Jurkat, Clone E6-1 (cell line): ENCODE data around the gene AFF1. TPM values are rescaled to one million over a fixed set of nuclear protein-coding genes. Genes with fewer than 3 reads are reported as not detected.

Experiments used
- DNase-seq: peaks from one replicate; pipeline ENCODE4 v3.0.0-alpha.2; 2011; ENCODE audit warnings: low read depth, low spot score
- H3K4me3 ChIP-seq: 2 replicates; pipeline ENCODE4 v1.5.1; 2011; ENCODE audit warnings: mild to moderate bottlenecking, low read length, control low read depth, moderate library complexity
- polyA plus RNA-seq: library from polyadenylated mRNA; unstranded; fragments of >200 nt; gene quantifications from one replicate; pipeline ENCODE4 v1.2.1, GENCODE V29; 2012; ENCODE audit warnings: missing spikeins; ENCODE audit not compliant: insufficient read length, insufficient read depth

Gene AFF1, protein sequence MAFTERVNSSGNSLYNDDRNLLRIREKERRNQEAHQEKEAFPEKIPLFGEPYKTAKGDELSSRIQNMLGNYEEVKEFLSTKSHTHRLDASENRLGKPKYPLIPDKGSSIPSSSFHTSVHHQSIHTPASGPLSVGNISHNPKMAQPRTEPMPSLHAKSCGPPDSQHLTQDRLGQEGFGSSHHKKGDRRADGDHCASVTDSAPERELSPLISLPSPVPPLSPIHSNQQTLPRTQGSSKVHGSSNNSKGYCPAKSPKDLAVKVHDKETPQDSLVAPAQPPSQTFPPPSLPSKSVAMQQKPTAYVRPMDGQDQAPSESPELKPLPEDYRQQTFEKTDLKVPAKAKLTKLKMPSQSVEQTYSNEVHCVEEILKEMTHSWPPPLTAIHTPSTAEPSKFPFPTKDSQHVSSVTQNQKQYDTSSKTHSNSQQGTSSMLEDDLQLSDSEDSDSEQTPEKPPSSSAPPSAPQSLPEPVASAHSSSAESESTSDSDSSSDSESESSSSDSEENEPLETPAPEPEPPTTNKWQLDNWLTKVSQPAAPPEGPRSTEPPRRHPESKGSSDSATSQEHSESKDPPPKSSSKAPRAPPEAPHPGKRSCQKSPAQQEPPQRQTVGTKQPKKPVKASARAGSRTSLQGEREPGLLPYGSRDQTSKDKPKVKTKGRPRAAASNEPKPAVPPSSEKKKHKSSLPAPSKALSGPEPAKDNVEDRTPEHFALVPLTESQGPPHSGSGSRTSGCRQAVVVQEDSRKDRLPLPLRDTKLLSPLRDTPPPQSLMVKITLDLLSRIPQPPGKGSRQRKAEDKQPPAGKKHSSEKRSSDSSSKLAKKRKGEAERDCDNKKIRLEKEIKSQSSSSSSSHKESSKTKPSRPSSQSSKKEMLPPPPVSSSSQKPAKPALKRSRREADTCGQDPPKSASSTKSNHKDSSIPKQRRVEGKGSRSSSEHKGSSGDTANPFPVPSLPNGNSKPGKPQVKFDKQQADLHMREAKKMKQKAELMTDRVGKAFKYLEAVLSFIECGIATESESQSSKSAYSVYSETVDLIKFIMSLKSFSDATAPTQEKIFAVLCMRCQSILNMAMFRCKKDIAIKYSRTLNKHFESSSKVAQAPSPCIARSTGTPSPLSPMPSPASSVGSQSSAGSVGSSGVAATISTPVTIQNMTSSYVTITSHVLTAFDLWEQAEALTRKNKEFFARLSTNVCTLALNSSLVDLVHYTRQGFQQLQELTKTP
- polyA plus RNA-seq = 8.1 TPM

DNA sequence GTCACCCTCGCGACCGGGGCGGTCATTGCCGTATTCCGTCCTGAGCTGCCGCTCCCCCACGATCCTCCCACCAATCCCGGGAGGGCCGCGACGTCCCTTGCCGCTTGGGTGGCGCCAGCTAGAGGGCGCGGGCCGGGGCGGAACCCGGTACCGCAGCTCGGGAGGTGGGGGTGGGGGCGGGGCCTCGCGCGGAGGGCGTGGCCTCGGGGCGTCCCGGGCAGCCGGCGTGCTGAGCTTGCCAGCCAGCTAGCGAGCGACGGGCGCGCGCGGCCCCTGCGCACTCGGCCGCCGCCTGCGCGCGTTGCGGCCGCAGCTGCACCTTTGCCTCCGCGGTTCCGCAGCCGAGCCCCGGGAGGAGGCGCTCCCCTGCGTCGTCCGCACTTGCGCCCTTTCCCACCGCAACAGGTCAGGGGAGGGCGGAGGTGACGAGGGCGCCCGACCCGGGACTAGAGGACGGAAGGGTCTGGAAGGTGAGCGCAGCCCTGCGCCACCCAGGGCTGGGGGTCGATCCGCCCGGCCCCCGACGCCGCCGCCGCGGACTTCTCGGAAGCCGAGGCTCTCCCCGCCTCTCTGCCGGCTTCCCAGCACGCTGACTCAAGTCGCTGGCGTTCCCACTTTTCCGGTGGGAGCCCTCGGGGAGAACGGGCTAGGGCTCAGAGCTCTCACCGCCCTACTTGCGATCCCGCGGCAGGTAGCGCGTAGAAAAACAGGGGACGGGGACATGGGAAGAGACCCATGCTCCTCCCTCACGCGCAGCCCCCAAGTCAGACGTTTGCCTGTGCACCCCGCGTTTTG lies at the start of gene AFF1:
TSS of gene AFF1 (plus strand) at position 241 of the 795 bp plus-strand sequence. CDS start 13,523 bp downstream, outside the sequence.
- peak within 1 kb of the TSS; percentile 70 for H3K4me3 ChIP-seq
- DNase-seq = peak; percentile 61

DNA sequence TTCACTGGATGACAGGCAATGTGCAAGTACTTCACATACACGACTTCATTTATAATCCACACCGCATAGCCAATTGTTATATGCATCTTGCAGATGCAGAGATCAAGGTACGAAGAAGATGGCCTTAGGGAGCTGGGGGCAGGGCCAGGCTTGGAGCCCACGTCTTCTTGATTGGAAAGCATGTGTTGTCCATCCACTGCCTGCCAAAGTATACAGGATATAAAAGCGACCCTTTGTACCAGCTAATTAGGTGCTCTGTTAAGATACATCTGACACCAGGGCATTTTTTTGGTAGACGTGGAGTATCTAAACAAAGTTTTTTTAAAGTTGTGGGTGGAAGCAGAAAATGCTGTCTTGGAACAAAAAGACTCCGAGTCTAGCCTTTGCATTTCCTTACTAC lies 44.0 kb upstream of the AFF1 start:
- no peak overlapping the region for H3K4me3 ChIP-seq
- no peak for DNase-seq

DNA sequence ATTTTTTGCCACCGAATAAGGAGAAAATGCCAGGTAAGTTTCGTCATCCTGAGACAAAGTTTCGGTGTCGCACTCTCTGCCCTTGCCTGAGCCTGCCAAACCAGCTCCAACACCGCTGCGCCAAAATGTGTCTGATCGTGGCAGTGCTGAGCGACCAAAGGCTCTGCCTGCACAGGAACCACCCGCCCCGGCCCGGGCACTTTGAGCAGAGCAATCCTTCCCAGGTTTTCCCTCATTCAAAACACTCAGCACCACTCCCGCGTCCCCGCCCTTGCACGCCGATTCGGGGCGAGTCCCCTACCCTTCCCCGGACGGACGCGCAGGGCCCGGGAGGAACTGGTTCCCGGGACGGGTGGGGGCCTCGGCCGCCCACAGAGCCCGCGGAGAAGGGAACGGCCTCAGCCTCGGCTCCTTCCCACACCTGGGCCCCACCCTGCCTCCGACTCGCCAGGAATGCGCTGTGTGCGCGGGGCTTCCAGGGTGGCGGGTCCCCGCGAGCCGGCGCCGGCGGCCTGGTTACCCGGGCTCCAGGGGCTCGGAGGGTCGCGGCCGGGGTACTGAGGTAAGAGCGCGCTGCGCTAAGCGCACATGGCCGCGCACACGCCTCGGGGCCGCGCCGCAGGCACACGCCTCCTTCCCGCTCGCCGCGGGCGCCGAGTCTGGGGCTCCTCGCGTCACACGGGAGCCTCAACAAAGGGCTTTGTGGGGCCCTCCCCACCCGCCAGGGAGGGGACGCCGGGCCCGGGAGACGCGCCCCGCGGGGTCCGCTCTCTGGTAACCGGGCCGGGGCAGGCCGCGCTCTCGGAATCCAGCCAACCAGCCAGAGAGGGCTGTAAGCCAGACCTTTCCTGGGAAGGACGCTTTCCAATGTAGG lies 42.8 kb upstream of the AFF1 start, which contains the start of gene C4orf36:
TSS of gene C4orf36 (minus strand) at position 661 of the 874 bp plus-strand sequence. CDS start 902 bp downstream, outside the sequence.
- H3K4me3 ChIP-seq = peak within 1 kb of the TSS; percentile 45
- no peak for DNase-seq

DNA sequence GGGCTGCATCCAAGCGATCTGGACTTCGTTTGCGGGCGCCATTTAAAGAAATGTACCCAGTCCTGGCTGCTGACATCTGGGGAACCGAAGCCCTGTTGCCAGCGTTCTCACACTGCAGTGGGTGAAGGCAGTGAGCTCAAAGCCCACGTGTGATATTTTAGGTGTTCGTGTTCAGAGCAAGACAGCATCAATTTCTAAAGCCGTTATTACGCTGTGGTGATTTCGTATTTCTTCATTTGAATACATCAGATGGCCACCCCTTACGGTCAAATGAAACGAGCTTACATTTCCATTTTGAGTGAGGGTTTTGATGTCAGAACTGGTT lies 42.2 kb upstream of the AFF1 start:
- H3K4me3 ChIP-seq = peak overlapping the region; percentile 45
- no peak for DNase-seq

DNA sequence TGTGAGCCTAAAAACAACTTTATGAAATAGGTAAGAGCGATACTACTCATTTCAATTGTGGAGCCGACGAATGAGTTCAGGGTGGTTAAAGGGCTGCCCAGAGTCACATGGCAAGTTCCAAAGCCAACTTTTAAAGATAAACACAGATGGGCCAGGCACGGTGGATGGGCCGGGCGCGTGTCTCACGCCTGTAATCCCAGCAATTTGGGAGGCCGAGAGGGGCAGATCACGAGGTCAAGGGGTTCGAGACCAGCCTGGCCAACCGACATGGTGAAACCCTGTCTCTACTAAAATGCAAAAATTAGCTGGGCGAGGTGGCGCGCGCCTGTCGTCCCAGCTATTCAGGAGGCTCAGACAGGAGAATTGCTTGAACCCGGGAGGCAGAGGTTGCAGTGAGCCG lies 41.7 kb upstream of the AFF1 start:
- no peak for DNase-seq
- H3K4me3 ChIP-seq = no peak overlapping the region

DNA sequence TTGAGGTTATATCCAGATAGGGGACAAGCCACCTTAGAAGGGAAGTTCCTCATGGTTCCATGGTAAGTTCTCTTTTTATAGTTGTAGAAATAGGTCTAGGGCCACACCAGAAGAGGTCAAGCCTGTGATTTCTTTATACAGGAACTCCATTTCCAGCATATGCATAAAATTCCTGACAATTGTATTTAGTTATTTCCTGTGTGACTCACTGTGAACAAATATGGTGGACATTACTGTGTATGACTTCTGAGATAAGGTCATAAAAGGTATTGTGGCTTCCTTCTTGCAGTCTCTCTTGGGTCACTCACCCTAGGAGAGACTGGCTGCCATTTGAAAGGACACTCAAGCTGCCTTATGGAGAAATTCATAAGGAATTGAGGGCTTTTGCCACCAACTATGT lies 40.4 kb upstream of the AFF1 start:
- no peak for DNase-seq
- H3K4me3 ChIP-seq = no peak overlapping the region

DNA sequence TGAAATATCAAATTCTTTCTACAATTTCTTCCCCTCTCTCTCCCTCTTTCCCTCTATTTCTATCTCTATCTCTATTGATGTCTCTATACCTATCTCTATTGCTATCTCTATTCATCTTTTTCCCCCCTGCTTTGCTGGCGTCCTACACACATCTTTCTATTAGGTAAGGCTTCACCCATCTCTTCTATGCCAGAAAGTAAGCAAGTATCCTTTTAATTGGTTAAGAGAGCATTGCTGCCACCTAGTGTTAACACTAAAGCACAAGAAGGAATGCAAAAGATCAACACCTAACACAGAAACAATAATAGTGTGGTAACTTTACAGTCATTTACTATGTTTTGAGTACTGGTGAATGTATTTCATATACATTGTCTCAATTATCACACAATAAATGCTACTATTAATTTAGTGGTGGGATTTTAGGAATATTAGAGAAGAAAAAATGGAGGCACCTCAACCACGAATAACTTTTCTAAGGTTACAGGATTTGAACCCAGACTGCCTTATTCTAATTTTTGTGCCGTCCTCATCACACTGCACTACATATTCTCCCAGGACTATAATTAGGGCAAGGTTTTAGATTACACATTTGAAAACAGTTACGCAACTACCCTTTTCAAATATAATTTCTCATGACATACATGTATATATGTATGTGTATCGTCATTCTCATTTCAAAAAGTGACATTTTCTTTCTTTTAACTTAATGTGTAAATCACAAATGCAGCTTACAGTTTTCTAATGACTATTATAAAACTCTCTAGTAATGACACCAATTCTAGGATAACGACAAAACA lies 38.9 kb upstream of the AFF1 start:
- H3K4me3 ChIP-seq = no peak overlapping the region
- peak; percentile 42 for DNase-seq

DNA sequence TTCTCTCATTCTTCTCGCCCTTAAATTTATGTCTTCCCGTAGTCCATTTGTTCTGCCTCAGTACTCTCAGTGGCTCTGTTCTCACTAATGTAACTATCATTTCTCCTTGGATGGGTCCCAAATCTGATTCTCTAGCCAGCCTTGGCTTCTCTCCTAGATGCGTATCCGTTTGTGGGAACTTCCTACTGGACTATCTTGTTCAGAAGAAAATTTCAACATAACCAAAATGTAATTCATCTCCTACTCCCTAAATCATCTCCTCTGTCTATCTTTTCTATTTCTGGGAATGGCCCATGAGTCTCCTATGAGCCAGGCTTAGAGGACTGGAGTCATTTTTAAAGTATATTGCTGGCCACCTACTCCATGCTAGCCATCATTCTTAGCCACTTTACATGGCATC lies 38.2 kb upstream of the AFF1 start:
- H3K4me3 ChIP-seq = no peak overlapping the region
- no peak for DNase-seq

DNA sequence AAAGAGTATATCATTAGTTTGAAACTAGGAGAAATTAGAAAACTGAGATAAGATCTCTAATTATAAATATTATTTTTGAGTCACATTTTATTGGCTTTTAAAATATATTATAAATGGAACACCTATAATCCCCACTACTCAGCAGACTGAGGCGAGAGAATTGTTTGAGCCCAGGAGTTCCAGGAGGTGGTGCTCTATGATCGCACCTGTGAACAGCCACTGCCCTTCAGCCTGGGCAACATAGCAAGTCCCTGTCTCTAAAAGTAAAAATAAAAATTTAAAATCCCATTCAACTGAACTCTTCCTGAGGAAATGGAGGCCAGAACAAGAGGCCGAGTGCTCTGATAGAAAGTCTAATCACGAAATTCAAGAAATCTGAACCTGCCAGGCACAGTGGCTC lies 36.2 kb upstream of the AFF1 start:
- no peak overlapping the region for H3K4me3 ChIP-seq
- no peak for DNase-seq

DNA sequence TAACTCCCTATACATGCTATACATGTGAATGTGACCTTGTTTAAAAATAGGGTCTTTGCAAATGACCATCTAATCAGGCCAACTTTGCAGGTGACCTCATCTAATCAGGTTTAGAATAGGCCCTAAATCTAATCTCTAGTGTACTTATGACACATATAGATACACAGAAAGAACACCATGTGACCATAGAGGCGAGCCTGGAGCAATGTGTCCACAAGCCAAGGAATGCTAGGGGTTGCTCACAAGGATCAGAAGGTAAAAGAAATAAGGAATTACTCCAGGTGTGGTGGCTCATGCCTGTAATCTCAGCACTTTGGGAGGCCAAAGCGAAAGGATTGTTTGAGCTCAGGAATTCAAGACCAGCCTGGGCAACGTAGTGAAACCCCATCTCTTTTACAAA lies 32.9 kb upstream of the AFF1 start:
- H3K4me3 ChIP-seq = no peak overlapping the region
- no peak for DNase-seq

DNA sequence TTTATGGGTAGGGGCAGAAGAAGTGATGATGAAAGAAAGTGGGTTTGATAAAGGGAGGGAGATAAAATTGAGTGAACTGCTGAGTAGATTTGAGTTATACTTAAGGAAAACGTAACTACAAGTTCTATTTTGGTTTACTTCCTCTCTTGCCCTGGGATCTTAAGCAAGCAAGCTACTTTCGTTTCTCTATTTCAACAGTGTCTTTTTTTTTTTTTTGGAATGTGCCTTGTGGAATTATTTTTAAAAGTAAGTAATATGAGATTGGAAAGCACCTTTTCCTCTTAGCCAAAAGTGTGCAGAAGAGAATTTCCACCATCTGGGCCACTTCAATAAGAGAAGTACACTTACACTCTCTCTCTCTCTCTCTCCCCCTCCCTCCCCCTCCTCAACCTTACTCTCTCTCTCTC lies 26.6 kb upstream of the AFF1 start:
- no peak overlapping the region for H3K4me3 ChIP-seq
- DNase-seq = no peak

DNA sequence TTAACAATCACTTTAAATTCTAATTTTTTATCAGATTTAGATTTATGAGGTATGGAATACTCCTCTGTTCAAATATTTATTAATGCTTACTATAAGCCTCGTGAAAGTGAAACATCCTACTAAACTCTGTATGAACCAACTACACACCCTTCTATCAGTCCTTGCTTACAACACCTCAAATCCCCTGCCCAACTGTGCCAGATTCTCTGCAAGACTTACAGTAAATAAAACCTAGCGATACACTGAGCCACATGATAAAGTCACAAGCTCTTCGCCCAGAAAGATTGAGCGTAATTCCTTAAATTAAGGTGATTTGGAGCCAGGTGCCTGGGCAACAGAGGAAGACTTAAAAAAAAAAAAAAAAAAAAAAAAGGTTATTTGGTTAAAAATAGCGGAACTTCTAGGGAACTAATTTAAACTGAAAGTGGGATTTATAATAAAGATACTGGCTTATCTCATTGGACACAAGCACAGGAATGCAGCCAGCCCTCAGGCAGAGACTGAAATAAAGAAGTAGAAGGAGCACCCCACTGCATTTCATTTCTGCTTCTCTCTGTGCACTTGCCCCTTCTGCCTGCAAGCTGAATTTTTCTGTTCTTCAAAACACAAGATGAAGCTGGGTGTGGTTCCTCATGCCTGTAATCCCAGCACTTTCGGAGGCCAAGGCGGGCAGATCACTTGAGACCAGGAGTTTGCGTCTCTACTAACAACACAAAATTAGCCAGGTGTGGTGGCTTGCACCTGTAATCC lies 25.1 kb upstream of the AFF1 start:
- DNase-seq = no peak
- no peak overlapping the region for H3K4me3 ChIP-seq

DNA sequence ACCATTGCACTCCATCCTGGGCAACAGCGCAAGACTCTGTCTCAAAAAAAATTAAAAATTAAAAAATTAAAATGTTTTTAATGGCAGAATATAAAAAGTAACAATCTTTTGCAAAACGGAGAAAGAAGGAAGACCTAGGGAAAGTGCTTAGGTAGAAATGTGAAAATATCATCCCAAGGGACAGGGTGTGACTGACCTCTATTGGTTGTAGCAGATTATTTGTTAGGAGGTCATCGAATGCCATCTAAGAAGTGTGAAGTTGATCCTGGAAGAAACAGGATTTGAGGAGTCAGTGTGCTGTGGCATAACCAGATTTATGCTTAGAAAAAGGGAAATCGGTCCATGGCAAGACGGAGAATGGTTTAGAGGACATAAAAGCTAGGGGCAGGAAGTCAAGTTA lies 24.4 kb upstream of the AFF1 start:
- DNase-seq = no peak
- no peak overlapping the region for H3K4me3 ChIP-seq

DNA sequence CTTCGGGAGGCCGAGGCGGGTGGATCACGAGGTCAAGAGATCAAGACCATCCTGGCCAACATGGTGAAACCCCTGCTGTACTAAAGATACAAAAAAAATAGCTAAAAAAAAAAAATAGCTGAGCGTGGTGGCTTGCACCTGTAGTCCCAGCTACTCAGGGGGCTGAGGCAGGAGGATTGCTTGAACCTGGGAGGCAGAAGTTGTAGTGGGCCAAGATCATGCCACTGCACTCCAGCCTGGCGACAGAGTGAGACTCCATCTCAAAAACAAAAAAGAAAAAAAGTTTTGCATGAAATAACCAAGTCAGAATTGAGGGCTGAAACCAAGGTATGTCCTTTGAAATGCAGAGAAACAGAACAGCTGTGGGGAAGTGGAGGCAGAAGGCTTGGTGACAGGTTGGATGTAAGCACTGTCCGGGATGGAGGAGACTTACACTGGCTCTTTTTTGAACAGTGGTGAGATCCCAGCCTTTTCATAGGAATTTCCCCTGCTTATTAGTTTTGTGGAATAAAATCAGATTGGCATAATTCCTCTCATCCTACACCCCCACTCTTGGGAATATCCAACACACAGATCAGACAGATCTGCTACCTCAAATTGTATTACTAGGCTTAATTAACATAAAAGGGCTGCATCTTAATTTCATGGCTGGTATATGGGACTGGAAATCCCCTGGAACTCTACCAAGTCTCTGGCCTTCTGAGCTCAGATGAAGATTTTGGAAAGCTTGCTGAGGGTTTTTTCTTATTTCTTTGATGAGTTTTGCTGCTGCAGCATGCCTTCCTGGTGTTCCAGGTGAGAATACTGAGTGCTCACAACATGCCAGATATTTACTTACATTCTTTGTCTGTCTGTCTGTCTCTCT lies 23.8 kb upstream of the AFF1 start:
- H3K4me3 ChIP-seq = no peak overlapping the region
- DNase-seq = no peak

DNA sequence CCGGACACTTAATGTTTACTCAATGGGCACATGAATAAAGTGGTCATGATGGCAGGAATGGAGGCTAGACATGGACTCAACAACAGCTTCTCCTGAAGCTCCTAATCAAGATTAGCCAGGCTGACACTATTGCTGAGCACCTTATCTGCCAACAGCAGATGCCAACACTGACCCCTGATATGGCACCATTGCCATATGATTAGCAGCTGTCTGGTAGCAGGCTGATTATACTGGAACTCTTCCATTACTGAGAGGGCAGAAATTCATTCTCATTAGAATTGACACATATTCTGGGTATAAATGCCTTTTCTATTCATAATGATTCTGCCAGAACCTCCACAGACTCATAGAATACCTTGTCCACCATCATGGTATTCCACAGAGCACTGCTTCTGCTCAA lies 18.4 kb upstream of the AFF1 start:
- no peak overlapping the region for H3K4me3 ChIP-seq
- no peak for DNase-seq
